ENCODE results near the gene ANKMY2. TPM values are rescaled to one million over a fixed set of nuclear protein-coding genes. Genes with fewer than 3 reads are reported as not detected.
"Not testable (repeated sequence)": the region's sequence is repeated elsewhere in the genome, so short reads cannot be mapped to it uniquely, and the experiment has no call there.

ANKMY2 gene
- total RNA-seq, 1 donor from 2014 or later, result 29.5 TPM

DNA sequence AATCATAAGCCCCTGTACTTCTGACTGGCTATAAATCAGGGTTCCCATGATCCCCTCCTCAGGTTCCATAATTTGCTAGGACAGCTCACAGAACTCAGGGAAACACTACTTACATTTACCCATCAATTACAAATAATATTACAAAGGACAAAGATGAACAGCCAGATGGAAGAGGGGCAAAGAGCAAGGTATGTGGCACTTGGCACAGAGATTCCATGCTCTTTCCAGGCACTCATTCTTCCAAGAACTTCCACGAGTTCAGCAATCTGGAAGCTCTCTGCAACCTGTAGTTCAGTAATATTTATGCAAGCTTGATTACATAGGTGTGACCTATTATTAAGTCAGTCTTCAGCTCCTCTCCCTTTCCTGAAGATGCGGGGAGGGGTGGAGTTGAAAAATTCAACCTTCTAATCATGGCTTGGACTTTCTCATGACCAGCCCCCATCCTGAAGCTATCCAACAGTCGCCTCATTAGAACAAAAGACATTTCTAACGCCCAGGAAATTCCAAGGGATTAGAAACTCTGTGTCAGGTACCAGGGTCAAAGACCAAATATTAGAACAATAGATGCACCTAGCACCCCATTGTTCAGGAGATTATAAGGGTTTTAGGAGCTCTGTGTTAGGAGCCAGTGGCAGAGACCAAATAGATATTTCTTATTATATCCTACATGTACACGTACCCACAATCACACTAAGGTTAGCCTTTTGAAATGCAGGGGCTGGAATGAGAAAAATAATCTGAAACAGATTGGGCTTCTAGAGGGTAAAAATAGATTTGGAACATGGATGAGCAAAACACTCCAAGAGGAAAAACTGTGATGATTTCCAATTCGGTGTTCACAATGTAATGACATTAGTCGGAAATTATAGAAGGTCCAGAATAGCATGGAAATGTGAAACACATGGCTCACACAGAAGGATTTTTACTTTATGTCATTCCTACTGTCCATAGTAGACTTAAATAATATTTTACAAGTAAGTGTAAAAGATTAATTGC, 7.0 kb downstream of the ANKMY2 start:
- DNase-seq (ENCODE audit: low spot score) (no peak), ATAC-seq (no peak)
- intact Hi-C loops (cut with DNase I), result no loop called here

DNA sequence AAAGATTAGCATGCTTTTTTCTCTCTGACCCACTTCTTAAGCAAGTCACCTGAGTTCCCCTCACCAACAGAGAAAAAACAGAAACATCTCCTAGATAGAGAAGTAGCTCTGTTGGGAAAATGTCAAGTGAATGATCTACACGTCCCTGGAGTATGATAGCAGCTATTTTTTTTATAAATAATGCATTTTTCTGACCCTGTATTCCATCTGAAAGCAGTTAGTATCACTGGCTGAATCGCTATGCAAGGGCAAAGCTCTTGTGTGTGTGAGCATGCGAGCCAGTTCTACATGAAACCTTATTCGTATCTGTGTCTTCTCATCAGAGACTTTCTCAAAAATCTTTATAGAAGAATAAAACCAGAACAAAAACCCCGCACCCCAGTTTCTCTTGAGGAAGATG, 8.2 kb downstream of the ANKMY2 start:
- peak; percentile 31 for ATAC-seq
- no peak for DNase-seq (ENCODE audit: low spot score)
- intact Hi-C loops (cut with DNase I), result no loop called here

- intact Hi-C loops (cut with DNase I), result no loop called here
- DNase-seq (ENCODE audit: low spot score) (no peak), ATAC-seq (no peak)
Measured at GRCh38 chr7:16636555-16637101, 8.9 kb downstream of the ANKMY2 start.

GRCh38 chr7:16634271-16634738, 11.2 kb downstream of the ANKMY2 start:
- intact Hi-C loops (cut with DNase I), result no loop called here
- ATAC-seq (peak; percentile 91), DNase-seq (ENCODE audit: low spot score) (peak; percentile 56)

GRCh38 chr7:16630654-16631053, 14.9 kb downstream of the ANKMY2 start:
- ATAC-seq (no peak), DNase-seq (ENCODE audit: low spot score) (no peak)
- intact Hi-C loops (cut with DNase I), result no loop called here

DNA sequence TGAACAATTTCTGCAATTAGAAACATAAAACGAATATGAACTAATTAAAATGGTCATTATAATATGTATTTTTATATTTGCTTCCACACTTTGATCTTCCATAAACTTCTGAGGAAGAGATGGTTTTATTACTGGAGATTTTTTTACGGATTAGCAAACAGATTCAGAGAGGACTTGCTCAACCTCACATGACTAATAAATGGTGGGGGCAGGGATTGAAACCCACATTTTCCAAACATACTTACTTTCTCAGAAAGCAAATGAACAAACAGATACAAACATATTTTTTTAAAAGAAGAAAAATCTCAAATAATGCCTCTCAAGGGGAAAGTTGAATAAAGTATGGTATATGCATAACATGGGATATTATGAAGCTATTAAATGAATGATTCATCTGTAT, 18.3 kb downstream of the ANKMY2 start:
- ATAC-seq, result no peak
- intact Hi-C loops (cut with DNase I), result no loop called here

GRCh38 chr7:16626388-16626787, 19.2 kb downstream of the ANKMY2 start:
- ATAC-seq (no peak), DNase-seq (ENCODE audit: low spot score) (no peak)
- intact Hi-C loops (cut with DNase I), result no loop called here

More for the DNA sequence above, 18.3 kb downstream of the ANKMY2 start:
- no peak for DNase-seq (ENCODE audit: low spot score)

GRCh38 chr7:16619979-16620408, 25.6 kb downstream of the ANKMY2 start:
- no peak for DNase-seq (ENCODE audit: low spot score)
- ATAC-seq, result no peak
- intact Hi-C loops (cut with DNase I), result no loop called here

DNA sequence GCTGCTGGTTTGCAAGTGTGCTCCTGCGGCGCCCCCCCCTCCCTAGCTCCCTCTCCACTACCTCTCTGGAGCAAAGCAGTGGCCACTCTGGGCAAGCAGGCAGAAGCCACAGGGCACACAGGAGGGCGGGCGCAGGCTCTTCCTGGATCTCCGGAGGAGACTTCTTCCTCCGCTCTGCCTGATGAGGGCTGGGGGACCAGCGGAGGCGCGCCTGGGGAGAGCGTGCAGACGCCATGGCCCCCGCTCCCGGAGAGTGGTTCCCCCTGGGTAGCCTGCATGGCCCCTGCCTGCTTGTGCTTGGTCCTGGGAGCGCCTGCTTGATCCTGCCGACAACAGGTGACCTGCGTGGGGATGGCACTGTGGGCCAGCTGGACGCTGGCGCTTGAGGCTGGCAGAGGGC, 29.0 kb downstream of the ANKMY2 start:
- no peak for DNase-seq (ENCODE audit: low spot score)
- intact Hi-C loops (cut with DNase I), result no loop called here
- ATAC-seq, result no peak

GRCh38 chr7:16616122-16616521, 29.4 kb downstream of the ANKMY2 start:
- ATAC-seq (no peak), DNase-seq (ENCODE audit: low spot score) (no peak)
- intact Hi-C loops (cut with DNase I), result no loop called here

DNA sequence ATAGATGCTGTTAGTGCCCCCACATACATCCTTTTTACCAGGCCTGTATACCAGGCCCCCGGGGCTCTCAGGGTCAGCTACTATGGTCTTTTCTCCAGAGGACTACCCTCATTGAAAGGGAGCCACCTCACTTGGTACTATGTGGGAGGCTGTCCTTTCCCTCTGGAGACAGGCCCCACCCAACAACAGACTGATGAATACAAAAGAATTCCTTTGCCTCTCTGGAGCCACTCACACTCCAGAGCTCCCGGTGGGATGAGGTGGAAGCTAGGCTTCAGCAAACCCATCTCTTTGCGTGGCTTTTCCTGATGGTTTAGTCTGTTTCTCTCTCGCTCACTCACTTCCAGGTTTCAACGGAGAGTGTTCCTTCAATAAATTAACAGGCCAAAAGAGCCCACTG, 30.3 kb downstream of the ANKMY2 start:
- DNase-seq (ENCODE audit: low spot score), result no peak
- intact Hi-C loops (cut with DNase I), result no loop called here
- no peak for ATAC-seq

DNA sequence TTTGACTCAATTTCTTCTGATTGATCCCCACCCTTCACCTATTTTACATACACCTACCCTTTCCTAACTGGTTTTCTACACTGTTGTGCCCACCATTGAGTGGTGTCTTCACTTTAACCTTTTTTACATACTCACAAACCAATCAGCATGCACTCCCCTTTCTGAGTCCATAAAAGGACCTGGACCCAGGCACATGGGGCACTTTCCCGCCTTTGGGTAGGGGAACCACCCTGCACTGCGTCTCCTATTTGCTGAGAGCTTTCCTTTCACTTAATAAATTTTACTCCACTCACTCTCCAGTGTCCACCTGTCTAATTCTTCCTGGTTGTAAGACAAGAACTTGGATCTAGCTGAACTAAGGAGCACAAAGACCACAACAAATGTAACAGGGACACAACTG, 33.8 kb downstream of the ANKMY2 start:
- intact Hi-C loops (cut with DNase I), result no loop called here
- DNase-seq (ENCODE audit: low spot score), result no peak
- no peak for ATAC-seq

- no peak for DNase-seq (ENCODE audit: low spot score)
Measured at GRCh38 chr7:16609842-16610450, 35.6 kb downstream of the ANKMY2 start.

GRCh38 chr7:16606704-16607103, 38.9 kb downstream of the ANKMY2 start:
- DNase-seq (ENCODE audit: low spot score) (no peak), ATAC-seq (no peak)
- intact Hi-C loops (cut with DNase I), result no loop called here

More at GRCh38 chr7:16609842-16610450, 35.6 kb downstream of the ANKMY2 start:
- ATAC-seq, result no peak
- intact Hi-C loops (cut with DNase I), result no loop called here

- no peak for ATAC-seq
- intact Hi-C loops (cut with DNase I), result no loop called here
- no peak for DNase-seq (ENCODE audit: low spot score)
Measured at GRCh38 chr7:16604054-16604453, 41.5 kb downstream of the ANKMY2 start.

GRCh38 chr7:16603633-16604032, 41.9 kb downstream of the ANKMY2 start:
- DNase-seq (ENCODE audit: low spot score), result no peak
- ATAC-seq, result no peak

GRCh38 chr7:16599860-16600259, 45.7 kb downstream of the ANKMY2 start:
- DNase-seq (ENCODE audit: low spot score) (no peak), ATAC-seq (no peak)
- intact Hi-C loops (cut with DNase I), result no loop called here

More at GRCh38 chr7:16603633-16604032, 41.9 kb downstream of the ANKMY2 start:
- intact Hi-C loops (cut with DNase I), result no loop called here

DNA sequence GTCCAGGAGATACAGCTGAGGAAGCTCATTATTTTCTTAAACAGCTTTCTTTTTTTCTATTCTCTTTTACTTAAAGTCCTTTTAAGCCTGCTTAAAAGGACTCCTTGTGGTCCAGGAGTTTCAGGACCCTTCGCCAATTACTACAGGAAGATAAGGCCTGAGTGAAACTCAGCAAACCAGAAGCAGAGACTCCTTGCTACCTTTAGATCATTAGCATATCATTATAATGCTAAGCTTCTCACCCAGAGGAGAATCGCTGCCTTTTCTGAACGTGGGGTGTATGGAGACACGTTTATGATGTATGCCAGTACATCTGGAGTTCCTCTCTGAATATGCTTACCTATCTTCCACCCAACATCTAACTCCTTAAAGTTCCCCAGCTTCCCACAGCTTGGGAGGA, 47.5 kb downstream of the ANKMY2 start:
- ATAC-seq, result no peak
- intact Hi-C loops (cut with DNase I), result no loop called here
- no peak for DNase-seq (ENCODE audit: low spot score)

GRCh38 chr7:16595596-16595995, 50.0 kb downstream of the ANKMY2 start:
- ATAC-seq; DNase-seq (ENCODE audit: low spot score); intact Hi-C loops (cut with DNase I): not testable (repeated sequence)

DNA sequence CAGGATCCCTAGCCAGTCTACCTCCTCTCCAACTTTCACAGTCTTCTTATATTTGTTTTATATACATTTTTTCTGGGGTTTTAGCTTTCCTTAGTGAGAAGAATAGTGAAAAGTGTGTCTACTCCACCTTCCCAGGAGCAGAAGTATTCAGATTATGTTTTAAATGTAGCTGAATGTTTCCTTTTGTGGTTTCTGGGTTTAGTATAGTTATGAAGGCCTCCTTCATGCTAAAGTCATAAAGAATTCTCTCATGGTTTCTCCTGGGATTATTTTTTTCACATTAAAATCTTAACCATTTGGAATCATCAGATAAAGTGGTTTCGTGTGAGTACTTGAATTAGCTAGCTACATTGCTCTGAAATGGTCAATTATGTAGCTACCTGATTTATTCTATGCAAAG, 50.9 kb downstream of the ANKMY2 start:
- intact Hi-C loops (cut with DNase I), result no loop called here

More for the DNA sequence above, 50.9 kb downstream of the ANKMY2 start:
- DNase-seq (ENCODE audit: low spot score) (no peak), ATAC-seq (no peak)
